GM18526 (cell line): ENCODE measurements around the gene HCST.
A peak's percentile ranks its signal among the peaks of the same experiment; 100 is the strongest.

ENCODE experiments used
- POLR2A ChIP-seq: IDR thresholded peaks from 3 replicates; pipeline ENCODE4 v1.6.1; 2011; ENCODE audit not compliant: insufficient read length; ENCODE audit errors: extremely low read depth

Gene HCST, protein sequence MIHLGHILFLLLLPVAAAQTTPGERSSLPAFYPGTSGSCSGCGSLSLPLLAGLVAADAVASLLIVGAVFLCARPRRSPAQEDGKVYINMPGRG

DNA sequence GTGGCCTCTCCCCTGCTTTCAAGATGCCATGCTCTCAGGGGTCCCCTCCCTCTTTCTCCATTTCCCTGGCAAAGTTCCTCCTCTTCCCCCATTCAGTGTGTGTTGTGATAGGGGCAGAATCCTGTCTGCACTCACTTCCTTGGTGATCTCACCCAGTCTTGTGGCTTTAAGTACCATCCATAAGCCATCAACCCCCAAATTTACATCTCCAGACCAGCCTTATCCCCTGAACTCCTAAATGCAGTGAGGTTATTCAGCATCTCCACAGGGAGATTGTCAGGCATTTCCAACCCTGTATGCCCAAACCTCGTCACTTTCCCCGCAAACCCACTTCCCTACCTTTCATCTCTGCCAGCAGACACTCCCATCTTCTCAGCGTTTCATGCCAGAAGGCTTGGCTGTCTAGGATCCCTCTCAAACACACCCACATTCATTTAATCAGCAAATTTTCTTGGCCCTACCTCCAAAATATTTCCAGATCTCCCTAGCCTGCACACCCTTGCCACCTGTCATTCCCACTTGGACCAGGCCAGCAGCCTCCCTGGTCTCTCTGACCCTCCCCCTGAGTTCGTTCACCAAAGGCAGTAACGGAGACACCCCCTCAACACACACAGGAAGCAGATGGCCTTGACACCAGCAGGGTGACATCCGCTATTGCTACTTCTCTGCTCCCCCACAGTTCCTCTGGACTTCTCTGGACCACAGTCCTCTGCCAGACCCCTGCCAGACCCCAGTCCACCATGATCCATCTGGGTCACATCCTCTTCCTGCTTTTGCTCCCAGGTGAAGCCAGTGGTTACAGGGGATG lies at the start of gene HCST:
TSS of gene HCST (plus strand) at position 676 of the 808 bp plus-strand sequence. CDS start at position 741, 65 bp downstream.
- peak; percentile 57 for TF ChIP-seq POLR2A

DNA sequence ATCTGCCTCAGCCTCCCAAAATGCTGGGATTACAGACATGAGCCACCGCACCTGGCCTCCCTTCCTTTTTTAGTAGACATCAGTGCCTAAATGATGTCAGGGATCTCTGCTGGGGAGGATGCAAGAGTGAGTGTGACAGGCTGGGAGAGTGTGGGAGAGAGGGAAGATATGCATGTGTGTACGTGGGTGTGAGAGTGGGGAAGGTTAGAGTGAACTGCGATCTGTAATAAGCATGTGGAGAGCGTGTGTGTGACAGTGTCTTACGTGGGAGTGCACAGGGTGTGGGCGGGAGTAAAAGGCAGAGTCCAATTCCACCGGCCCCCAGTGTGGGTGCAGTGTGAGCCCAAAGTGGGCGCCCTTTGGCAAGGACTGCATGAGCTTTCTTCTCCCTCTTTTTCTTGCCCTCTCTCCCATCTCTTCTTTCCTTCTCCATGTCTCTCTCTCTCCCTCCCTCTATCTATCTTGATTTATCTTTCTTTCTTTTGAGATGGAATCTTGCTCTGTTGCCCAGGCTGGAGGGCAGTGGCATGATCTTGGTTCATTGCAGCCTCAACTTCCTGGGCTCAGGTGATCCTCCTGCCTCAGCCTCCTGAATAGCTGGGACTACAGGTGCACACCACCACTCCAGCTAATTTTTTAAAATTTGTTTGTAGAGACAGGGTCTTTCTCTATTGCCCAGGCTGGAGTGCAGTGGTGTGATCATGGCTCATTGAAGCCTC lies 49.1 kb upstream of the HCST start:
- no peak for TF ChIP-seq POLR2A

DNA sequence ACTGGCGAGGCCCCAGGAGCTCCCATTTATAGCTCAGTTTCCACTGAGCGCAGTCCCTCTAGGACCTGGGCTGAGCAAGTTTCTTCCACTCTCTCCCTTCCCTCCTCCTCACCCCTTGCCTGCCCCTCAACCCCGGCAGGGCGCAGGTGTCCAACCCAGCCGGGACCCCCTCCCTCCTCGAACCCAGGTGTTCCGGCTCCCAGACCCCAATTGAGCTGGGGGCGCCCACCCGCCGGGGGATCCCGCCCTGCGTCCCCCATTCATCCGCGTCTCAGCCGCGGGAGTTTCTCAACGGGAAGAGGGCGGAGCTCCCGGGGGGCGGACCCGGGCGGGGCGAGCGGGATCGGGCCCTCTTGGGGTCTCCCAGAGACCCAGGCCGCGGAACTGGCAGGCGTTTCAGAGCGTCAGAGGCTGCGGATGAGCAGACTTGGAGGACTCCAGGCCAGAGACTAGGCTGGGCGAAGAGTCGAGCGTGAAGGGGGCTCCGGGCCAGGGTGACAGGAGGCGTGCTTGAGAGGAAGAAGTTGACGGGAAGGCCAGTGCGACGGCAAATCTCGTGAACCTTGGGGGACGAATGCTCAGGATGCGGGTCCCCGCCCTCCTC lies 45.7 kb upstream of the HCST start, which contains the start of gene KIRREL2:
TSS of gene KIRREL2 (plus strand) at position 366 of the 604 bp plus-strand sequence. CDS start at position 575, 209 bp downstream.
- TF ChIP-seq POLR2A = no peak

DNA sequence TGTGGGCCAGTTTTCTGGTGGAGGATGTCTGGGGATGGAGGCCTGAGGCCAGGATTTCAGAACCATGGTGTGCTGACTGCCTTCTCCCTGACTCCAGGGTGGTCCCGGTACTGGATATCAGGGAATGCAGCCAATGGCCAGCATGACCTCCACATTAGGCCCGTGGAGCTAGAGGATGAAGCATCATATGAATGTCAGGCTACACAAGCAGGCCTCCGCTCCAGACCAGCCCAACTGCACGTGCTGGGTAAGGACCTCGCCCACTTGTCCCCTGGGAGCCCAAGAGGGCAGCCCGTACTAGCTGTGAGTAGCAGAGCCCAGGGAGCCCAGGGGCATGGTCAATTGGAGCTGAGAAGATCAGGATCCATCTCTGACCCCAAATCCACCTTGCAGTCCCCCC lies 44.0 kb upstream of the HCST start:
- no peak for TF ChIP-seq POLR2A

DNA sequence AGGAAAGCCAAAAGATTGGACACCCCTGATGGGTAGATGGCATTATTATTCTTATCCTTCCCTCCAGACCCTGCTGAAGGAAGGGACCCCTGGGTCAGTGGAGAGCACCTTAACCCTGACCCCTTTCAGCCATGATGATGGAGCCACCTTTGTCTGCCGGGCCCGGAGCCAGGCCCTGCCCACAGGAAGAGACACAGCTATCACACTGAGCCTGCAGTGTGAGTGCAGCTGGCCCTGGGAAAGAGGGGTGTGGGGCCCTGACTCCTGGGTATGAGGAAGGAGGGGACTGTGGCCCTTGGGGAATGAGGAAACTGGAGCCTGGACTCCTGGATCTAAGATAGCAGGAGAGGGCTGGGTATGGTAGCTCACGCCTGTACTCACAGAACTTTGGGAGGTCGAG lies 42.9 kb upstream of the HCST start:
- no peak for TF ChIP-seq POLR2A

DNA sequence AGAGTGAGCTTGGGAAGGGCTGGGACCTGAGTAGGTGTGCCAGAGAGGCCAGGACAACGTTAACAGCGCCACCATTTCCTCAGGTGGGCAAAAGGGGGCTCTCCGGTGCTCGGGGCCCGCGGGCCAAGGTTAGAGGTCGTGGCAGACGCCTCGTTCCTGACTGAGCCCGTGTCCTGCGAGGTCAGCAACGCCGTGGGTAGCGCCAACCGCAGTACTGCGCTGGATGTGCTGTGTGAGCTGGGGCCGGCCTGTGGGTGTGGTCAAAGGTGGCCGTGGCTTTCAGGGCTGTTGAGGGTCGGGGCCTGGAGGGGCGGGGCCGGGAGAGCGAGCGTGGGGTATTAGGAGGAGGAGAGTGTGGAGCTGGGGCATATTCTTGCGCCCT lies 41.9 kb upstream of the HCST start:
- no peak for TF ChIP-seq POLR2A

DNA sequence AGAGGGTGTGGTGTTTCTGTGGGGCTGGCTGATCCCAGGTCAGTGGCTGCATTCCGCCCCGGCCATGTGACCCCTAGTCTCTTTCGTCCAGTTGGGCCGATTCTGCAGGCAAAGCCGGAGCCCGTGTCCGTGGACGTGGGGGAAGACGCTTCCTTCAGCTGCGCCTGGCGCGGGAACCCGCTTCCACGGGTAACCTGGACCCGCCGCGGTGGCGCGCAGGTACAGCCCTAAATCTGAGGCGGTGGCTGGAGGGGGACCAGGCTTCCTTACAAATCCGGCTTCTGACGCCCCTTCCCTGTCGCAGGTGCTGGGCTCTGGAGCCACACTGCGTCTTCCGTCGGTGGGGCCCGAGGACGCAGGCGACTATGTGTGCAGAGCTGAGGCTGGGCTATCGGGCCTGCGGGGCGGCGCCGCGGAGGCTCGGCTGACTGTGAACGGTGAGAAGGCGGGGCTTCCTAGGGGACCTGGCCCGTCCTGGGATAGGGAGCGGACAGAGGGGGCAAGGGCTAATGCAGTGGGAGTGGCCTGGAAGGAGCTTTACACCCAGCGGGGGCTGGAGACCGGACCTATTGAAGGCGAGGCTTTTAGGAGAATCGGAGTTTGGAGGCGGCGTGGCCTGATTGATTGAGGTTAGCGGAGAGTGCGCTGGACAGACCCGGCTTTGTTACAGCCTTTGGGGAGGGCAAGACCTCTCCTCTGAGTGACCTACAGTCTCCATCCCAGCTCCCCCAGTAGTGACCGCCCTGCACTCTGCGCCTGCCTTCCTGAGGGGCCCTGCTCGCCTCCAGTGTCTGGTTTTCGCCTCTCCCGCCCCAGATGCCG lies 41.3 kb upstream of the HCST start:
- TF ChIP-seq POLR2A = no peak

DNA sequence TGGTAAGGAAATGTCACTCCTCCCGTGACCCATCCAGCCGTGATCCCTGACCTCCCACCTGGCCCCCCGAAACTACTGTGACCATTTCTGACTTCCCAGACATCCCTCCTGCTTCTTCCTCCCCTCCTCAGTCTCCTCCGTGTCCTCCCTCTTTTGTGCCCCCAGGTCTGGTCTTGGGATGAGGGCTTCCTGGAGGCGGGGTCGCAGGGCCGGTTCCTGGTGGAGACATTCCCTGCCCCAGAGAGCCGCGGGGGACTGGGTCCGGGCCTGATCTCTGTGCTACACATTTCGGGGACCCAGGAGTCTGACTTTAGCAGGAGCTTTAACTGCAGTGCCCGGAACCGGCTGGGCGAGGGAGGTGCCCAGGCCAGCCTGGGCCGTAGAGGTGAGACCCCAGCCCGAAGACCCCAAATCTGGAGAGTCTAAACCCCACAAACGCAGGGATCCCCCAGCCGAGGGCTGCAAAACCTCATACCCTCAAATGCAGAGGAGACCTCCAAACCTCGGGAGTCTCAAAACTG lies 40.6 kb upstream of the HCST start:
- no peak for TF ChIP-seq POLR2A

DNA sequence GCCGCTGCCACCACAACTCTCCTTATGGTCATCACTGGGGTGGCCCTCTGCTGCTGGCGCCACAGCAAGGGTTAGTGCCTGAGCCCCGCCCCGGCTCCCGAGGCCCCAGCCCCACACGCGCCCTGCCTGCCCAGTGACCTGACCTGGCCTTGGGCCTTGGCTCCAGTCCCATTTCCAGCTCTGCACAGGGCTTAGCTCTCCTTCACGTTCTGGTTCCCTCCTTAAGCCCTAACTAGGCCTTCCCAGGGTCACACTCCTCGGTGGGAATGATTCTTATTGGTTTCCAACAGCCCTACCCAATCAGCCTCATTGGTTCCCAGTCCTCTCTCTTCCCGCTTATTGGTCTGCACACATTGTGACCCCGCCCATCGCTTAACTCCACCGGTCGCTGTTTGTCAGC lies 39.8 kb upstream of the HCST start:
- TF ChIP-seq POLR2A = no peak

DNA sequence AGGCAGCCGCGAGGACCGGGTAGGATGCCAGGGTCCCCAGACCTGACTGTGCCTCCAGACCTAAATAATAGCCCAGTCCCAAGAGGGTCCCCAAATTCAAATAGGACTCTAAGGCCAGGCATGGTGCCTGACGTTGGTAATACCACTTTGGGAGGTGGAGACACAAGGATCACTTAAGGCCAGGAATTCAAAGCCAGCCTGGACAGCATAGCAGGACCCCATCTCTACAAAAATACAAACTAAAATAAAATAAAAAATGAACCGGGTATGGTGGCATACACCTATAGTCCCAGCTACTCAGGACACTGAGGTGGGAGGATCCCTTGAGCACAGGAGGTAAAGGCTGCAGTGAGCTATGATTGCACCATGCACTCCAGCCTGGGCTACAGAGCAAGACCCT lies 39.3 kb upstream of the HCST start:
- no peak for TF ChIP-seq POLR2A

DNA sequence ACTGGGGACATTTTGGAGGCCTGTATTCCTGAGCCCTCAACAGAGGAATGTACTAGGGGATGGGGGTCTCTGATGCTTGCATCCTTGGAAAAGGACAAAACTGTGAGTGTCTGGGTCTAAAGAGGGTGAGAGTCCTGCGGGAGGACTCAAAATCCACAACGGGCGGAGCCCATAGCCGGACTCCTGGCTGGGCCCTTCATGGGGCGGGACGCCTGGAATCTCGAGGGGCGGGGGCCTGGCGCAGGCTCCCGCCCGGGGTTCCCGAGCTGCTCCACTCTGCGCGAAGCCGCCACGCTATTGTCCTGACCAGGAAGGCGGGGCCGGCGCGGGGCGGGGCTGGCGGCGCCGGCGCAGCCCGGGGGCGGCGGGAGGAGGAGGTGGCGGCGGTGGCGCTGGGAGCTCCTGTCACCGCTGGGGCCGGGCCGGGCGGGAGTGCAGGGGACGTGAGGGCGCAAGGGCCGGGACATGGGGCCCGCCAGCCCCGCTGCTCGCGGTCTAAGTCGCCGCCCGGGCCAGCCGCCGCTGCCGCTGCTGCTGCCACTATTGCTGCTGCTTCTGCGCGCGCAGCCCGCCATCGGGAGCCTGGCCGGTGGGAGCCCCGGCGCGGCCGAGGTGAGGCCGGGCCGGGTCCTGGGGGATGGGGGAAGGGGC lies 34.0 kb upstream of the HCST start, which contains the start of gene APLP1:
TSS of gene APLP1 (plus strand) at position 403 of the 651 bp plus-strand sequence. CDS start at position 466, 63 bp downstream.
- TF ChIP-seq POLR2A = no peak

DNA sequence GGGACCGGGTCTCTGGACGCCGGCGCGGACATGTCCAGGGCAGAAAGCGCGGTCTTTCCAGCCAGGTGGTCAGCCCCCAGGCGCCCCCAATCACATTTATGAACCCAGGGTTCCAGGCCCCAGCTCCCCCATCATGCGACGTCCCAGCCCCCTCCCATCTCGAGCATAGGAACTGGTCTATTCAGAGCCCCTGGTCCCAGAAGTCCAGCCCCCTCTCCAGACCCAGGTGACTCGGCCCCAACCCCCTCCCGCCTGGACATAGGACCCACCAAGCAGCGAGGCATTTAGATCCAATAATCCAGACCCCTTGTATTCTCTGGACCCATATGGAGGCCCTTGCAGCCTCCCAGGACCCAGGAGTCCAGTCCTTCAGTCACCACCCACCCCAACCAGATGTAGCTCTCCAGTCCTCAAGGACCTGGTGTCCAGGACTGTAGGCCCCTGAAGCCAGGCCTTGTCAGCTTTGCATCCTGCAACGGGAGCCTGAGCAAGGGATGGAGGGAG lies 33.5 kb upstream of the HCST start:
- no peak for TF ChIP-seq POLR2A

DNA sequence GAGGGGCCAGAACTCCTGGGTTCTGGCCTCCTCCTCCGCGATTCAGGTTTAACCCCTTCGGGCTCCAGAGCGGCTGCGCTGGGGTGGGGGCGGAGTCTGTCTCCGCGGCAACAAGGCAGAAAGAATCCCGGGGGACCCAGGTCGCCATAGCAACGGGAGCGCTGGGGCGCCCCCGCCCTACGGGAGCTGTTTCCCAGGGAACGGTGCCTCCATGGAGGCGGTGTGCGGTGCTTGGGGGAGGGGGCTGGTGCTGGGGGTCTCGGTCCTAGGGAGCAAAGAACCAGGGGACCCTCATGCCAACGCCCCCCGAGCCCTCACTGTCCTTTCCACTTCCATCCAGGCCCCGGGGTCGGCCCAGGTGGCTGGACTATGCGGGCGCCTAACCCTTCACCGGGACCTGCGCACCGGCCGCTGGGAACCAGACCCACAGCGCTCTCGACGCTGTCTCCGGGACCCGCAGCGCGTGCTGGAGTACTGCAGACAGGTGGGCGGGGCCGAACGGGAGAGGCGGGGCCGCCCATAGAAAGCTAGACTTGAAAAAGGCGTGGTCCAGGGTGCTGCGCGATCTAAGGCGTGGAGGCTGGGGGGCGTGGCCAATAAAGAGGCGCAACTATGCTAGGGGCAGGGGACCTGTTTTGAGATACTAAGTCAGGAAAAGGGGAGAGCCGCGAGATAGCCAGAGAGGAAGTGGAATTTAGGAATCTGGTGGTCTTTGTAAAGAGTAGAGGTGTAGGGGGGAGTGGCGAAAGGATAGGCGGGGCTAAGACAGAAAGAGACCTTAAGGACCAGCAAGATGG lies 32.8 kb upstream of the HCST start:
- TF ChIP-seq POLR2A = no peak

DNA sequence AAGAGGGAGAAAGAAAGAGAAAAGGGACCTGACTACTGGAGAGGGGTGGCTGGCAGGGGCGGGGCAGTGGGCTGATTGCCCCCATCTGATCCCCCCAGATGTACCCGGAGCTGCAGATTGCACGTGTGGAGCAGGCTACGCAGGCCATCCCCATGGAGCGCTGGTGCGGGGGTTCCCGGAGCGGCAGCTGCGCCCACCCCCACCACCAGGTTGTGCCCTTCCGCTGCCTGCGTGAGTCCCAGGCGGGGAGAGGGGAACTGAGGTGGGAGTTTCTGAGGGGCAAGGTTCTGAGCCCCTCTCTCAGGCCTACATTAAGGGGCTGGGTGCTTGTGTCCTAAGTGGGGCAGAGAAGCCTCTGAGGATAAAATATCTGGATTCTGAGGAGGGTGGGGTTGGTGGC lies 31.5 kb upstream of the HCST start:
- TF ChIP-seq POLR2A = no peak

DNA sequence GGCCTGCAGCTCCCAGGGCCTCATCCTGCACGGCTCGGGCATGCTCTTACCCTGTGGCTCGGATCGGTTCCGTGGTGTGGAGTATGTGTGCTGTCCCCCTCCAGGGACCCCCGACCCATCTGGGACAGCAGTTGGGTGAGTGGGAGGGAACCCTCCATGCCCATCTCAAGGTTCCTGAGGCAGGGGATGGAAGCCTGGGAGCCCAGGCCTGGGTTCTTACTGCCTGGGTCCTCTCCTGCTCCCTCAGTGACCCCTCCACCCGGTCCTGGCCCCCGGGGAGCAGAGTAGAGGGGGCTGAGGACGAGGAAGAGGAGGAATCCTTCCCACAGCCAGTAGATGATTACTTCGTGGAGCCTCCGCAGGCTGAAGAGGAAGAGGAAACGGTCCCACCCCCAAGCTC lies 30.7 kb upstream of the HCST start:
- TF ChIP-seq POLR2A = no peak
